ENCODE data around the gene EIF2B2. TPM values are rescaled to one million over a fixed set of nuclear protein-coding genes. Genes with fewer than 3 reads are reported as not detected.

The EIF2B2 gene
- total and polyA plus RNA-seq, 2 of the 13 experiments (the other 11 are each of a cell fraction or from before 2014, with no cell fraction given), result 54.4 to 78.6 TPM

DNA sequence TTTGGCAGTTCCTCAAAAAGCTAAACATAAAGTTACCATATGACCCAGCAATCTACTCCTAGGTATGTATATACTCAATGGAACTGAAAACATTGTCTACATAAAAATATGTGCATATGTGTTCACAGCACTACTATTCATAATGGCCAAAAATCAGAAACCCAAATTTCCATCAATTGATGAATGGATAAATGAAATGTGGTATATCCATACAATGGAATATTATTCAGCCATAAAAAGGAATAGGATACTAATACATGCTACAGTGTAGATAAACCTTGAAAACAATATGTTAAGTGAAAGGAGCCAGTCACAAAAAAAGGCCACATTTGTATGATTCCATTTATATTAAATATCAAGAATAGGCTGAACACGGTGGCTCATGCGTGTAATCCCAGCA lies 57.7 kb downstream of the EIF2B2 start (continued):
- TF ChIP-seq, protein P1, sequence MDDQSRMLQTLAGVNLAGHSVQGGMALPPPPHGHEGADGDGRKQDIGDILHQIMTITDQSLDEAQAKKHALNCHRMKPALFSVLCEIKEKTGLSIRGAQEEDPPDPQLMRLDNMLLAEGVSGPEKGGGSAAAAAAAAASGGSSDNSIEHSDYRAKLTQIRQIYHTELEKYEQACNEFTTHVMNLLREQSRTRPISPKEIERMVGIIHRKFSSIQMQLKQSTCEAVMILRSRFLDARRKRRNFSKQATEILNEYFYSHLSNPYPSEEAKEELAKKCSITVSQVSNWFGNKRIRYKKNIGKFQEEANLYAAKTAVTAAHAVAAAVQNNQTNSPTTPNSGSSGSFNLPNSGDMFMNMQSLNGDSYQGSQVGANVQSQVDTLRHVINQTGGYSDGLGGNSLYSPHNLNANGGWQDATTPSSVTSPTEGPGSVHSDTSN (CRISPR knock-in tag; IDR thresholded peaks at IDR 0.05; ENCODE audit: borderline replicate concordance), result no peak
- TF ChIP-seq HNRNPUL1 (IDR thresholded peaks at IDR 0.05; ENCODE audit: low read depth, low read length) (no peak), KLF6 (CRISPR knock-in tag; IDR thresholded peaks at IDR 0.05) (no peak), ZNF570 (CRISPR knock-in tag; IDR thresholded peaks at IDR 0.05; ENCODE audit: borderline replicate concordance) (no peak)

Small RNA genes lying within 50 kb of the gene (small RNA-seq; reads per million reads assigned to genes)
- gene RNU6-689P (ENCODE audit: insufficient read depth in 2 of 3, insufficient read length in 3 of 3, low read depth in 2 of 3, low replicate concordance in 1 of 3), result 0 reads per million in 3 experiments

Other genes starting within 250 kb of the EIF2B2 start
- gene YLPM1, start 239.6 kb upstream of the EIF2B2 start, total RNA-seq (2016; rRNA removed; fragmentation: Illumina TruSeq; extraction: Trizol), result 21.9 and 37.6 TPM in 2 replicates
- gene YLPM1, start 239.6 kb upstream of the EIF2B2 start, polyA plus RNA-seq (2011; rRNA removed), result 6.0 and 6.7 TPM in 2 replicates
- not detected in 2 replicates for gene PROX2, start 126.8 kb upstream of the EIF2B2 start, total RNA-seq (2016; rRNA removed; fragmentation: Illumina TruSeq; extraction: Trizol)
- not detected in 2 replicates for gene PROX2, start 126.8 kb upstream of the EIF2B2 start, polyA plus RNA-seq (2011; rRNA removed)
- gene DLST, start 121.0 kb upstream of the EIF2B2 start, total RNA-seq (2016; rRNA removed; fragmentation: Illumina TruSeq; extraction: Trizol), result 56.5 and 69.9 TPM in 2 replicates
- 94.3 and 102 TPM in 2 replicates for gene DLST, start 121.0 kb upstream of the EIF2B2 start, polyA plus RNA-seq (2011; rRNA removed)
- gene RPS6KL1, start 79.7 kb upstream of the EIF2B2 start, total RNA-seq (2016; rRNA removed; fragmentation: Illumina TruSeq; extraction: Trizol), result 8.1 and 11.5 TPM in 2 replicates
- gene RPS6KL1, start 79.7 kb upstream of the EIF2B2 start, polyA plus RNA-seq (2011; rRNA removed), result 6.5 and 10.3 TPM in 2 replicates
- 20.3 and 27.5 TPM in 2 replicates for gene PGF, start 47.3 kb upstream of the EIF2B2 start, total RNA-seq (2016; rRNA removed; fragmentation: Illumina TruSeq; extraction: Trizol)
- 10.7 and 15.9 TPM in 2 replicates for gene PGF, start 47.3 kb upstream of the EIF2B2 start, polyA plus RNA-seq (2011; rRNA removed)
- gene MLH3, start 48.5 kb downstream of the EIF2B2 start, total RNA-seq (2016; rRNA removed; fragmentation: Illumina TruSeq; extraction: Trizol), result 24.5 and 24.8 TPM in 2 replicates
- gene MLH3, start 48.5 kb downstream of the EIF2B2 start, polyA plus RNA-seq (2011; rRNA removed), result 14.4 and 15.3 TPM in 2 replicates
- gene ACYP1, start 61.1 kb downstream of the EIF2B2 start, total RNA-seq (2016; rRNA removed; fragmentation: Illumina TruSeq; extraction: Trizol), result 9.7 and 11.1 TPM in 2 replicates
- gene ACYP1, start 61.1 kb downstream of the EIF2B2 start, polyA plus RNA-seq (2011; rRNA removed), result 17.3 and 22.4 TPM in 2 replicates
- 3.3 and 5.3 TPM in 2 replicates for gene ZC2HC1C, start 66.7 kb downstream of the EIF2B2 start, total RNA-seq (2016; rRNA removed; fragmentation: Illumina TruSeq; extraction: Trizol)
- gene ZC2HC1C, start 66.7 kb downstream of the EIF2B2 start, polyA plus RNA-seq (2011; rRNA removed), result 3.0 and 3.5 TPM in 2 replicates
- gene NEK9, start 124.1 kb downstream of the EIF2B2 start, total RNA-seq (2016; rRNA removed; fragmentation: Illumina TruSeq; extraction: Trizol), result 16.5 and 29.4 TPM in 2 replicates
- gene NEK9, start 124.1 kb downstream of the EIF2B2 start, polyA plus RNA-seq (2011; rRNA removed), result 27.3 and 32.1 TPM in 2 replicates
- 183 and 311 TPM in 2 replicates for gene TMED10, start 173.7 kb downstream of the EIF2B2 start, total RNA-seq (2016; rRNA removed; fragmentation: Illumina TruSeq; extraction: Trizol)
- 292 and 377 TPM in 2 replicates for gene TMED10, start 173.7 kb downstream of the EIF2B2 start, polyA plus RNA-seq (2011; rRNA removed)

Data from HepG2 (cell line).